Stimulated activated CD8-positive, alpha-beta memory T cell treated with anti-CD3 and anti-CD28 coated beads, Interleukin-15, amount 100 ng/mL, for 48 hours (primary cell): ENCODE measurements around the gene NXN.
A peak's percentile ranks its signal among the peaks of the same experiment; 100 is the strongest.
"Not testable (repeated sequence)": the region's sequence is repeated elsewhere in the genome, so short reads cannot be mapped to it uniquely, and the experiment has no call there.

Experiments
- DNase-seq, 2 donors: peaks; one replicate each; pipeline ENCODE4 v3.0.0-alpha.2; 2020; ENCODE audit warnings: low read depth in 2 of 2

NXN gene

DNA sequence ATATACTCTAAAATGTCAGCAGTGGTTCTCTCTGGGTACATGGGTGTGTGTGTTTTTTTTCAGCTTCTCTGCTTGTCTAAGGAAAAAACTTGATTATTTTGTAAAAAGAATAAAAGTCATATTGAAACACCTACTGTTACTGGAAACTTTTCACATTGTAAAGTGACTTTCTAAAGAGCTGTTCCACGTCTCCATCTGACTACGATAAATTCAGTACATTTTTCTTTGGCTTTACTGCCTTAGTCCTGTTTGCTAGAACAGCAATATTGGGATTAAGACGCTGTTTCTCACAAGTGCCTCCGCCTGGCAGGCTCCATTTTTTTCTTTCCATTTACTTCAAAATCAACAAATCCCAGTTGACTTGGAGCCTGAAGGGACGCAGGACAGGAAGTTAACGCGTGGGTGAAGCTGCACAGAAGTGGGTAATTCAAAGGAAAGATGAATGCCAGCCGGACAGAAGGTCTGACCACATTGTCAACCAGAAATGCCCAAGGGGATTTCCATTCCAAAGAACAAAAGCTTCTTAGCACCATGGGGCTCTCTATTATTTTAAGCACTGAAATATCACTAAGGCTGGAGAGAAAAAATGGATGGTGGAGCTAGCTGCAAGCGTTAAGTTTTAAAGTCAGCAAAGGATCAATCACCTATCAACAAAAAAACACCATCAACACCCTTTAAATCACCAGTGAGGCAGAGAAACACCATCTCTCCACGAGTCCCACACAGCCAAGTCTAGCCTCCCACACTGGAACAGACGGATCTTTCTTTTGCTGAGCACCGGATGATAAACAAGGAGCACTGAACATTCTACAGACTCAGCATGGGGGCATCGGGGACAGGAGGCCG is 205.9 kb downstream of the NXN start:
- DNase-seq = peak in 1 of 2 donors; percentile 19

DNA sequence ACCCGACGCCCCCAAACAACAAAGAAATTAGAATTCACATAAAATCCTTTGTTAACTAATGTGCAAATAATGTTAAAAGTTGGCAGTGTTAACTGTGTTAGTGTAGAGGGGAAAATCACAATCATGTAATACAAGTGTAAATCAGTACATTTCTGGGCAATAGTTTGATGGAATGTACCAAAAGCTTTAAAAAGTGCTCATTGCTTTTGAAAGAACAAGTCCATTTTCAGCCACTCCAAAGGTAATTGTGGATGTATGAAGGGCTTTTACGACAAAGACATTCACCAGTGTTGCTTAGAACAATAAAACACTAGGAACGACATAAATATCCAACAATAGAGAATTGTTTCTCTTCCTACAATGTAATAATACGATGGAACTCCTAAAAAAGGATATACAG is 206.6 kb downstream of the NXN start:
- no peak for DNase-seq

DNA sequence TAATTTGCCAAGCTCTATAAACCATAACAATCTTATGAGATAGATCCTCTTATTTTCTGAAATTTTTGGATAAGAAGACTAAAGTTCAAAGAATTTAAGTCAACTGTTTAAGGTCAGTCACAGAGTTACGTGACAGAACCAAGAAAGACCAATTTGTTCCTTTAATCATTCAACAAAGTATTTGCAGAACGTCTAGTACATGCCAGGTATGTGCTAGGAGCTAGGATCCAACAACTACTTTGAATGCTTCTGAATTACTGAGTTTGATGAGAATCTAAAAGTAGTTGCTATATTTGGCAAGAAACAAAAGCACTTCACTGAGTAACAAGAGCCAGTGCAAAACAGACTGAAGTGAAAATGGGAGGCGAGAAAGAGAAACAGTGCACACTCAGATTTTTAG is 212.5 kb downstream of the NXN start:
- no peak for DNase-seq

DNA sequence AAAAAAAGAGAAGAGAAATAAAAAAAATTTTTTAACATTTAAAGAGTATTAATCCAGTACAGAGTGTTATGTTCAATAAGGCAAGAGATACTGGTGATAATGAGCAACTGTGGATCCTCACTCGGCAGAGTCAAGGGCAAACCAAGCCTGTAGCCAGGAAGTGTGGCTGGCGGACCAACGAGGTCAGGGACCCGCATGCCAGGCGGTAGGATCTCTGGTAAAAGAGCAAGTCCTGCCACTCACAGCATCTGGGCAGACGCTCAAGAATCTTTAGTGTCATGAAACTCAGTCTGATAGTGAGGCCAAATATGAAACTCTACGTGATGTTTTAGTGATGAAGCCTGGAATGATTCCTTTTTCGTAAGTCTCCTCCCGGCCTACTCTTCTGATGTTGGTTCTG is 219.2 kb downstream of the NXN start:
- DNase-seq = no peak

DNA sequence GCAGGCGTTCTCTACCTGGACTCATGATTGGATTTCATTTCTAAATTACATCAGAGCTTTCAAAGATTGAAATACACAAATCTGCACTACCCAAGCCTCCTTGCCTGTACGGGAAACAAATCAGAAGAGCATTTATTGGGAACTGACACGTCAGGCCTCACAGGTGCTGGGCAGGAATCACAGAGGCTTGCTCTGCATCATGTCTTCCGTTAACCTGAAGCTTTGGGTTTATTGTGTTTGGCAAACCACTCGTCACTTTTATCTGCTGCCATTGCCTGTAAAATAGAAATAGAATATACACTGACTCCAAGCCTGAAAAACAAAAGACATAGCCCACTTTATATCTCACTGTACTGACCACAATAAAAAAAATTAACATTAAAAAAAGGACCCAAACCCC is 219.6 kb downstream of the NXN start:
- no peak for DNase-seq

DNA sequence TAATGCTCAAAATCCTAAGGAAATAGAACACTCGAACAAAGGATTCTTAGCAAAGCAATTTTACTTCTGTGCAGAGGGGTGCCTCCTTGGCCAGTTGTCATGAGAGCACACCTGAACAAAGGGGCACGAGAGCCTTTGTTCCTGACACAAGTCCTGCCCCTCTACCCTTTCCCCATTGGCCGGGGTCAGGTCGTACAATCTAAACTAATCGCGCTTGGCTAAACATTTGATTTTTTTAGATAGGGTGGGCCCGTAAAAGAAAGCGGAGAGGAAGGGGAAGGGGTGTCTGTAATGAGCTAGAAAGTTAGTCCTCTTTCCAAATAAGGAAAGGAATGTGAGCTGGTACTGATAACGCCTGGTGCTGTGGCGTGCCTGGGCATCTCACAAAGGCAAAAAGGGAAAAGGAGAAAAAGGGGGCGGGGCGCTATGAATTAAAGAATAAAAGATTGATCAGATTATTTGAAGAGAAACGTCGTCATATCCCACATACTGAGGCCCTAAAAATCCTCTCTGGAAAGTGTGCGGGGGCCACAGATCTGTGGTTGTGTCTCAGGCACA is 223.5 kb downstream of the NXN start:
- DNase-seq = not testable (repeated sequence)

DNA sequence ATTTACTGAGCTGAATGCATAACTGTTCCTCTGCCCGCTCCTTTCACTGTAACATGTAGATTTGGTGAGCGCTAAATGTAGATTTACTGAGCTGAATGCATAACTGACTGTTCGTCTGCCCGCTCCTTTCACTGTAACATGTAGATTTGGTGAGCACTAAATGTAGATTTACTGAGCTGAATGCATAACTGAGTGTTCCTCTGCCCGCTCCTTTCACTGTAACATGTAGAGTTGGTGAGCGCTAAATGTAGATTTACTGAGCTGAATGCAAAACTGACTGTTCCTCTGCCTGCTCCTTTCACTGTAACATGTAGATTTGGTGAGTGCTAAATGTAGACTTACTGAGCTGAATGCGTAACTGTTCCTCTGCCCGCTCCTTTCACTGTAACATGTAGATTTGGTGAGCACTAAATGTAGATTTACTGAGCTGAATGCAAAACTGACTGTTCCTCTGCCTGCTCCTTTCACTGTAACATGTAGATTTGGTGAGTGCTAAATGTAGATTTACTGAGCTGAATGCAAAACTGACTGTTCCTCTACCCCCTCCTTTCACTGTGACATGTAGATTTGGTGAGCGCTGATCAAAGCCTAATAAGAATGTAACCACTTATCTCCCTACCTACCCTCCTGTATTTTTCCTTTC is 224.1 kb downstream of the NXN start:
- not testable (repeated sequence) for DNase-seq

DNA sequence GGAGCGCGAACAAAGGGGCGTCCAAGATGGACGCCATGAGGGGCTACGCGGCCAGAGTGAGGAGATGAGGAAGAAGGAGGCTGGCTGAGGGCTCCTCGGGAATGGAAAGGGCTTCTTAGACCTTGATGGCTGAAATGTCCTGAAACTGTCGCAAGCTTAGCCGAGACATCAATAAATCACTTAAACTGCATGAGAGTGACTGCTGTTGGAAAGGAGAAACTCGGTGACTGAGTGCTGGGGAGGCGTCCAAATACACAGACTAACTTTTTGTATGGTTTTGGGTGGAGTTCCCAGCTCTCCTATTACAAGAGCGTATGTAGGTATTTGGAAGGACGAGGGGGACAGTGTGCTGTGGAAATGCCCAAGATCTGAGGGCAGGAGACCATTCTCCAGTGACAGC is 226.2 kb downstream of the NXN start:
- DNase-seq = no peak

DNA sequence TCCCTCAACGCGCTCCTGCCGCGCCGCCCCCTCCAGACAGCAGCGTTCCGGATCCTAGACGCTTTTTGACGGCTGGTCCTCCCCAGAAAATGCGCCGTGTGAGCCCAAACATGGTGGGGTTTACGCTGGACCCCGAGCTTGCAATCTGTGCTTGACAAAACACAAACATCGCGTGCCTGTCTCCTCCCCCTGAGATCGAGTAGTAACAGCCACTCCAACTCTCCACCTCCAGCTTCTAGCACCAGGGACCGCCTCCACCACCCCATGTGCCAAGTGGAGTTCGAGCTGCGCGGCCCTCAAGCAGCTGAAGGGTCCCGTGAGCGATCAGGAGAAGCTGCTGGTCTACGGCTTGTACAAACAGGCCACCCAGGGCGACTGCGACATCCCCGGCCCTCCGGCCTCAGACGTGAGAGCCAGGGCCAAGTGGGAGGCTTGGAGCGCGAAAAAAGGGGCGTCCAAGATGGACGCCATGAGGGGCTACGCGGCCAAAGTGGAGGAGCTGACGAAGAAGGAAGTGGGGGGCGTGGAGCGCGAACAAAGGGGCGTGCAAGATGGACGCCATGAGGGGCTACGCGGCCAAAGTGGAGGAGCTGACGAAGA is 226.9 kb downstream of the NXN start:
- no peak for DNase-seq

DNA sequence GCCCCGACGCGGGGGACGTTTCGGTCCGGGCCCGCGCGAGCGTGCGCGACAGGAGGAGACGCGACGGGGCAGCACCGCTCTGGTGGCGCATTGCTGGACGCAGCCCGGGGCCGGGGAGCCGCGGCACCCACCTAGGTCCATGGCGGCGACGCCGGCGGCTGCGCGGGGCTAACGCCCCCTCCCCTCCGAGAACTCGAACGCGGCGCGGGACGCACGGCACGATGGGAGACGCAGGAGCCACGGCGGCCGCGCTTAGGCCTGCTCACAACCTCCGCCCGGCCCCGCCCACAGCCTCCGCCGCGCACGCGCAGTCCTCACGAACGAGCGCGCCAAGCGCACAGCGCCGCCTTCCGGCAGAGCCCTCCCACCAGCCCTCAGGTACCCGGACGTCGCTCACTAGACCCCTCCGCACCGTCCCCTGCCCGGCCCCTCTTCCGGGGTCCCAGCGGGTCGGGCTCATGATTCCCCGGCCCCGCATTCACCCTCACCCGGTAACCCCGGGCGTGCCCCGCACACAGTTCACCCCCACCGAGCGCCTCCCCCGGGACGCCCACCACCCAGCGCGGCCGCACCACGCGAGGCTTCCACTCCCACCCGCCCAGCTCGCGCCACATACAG is 227.5 kb downstream of the NXN start, which contains the start of gene GEMIN4:
TSS of gene GEMIN4 (minus strand) at position 263 of the 618 bp plus-strand sequence. CDS start at position 141, 122 bp downstream.
- DNase-seq = peak; percentile 93 to 94

DNA sequence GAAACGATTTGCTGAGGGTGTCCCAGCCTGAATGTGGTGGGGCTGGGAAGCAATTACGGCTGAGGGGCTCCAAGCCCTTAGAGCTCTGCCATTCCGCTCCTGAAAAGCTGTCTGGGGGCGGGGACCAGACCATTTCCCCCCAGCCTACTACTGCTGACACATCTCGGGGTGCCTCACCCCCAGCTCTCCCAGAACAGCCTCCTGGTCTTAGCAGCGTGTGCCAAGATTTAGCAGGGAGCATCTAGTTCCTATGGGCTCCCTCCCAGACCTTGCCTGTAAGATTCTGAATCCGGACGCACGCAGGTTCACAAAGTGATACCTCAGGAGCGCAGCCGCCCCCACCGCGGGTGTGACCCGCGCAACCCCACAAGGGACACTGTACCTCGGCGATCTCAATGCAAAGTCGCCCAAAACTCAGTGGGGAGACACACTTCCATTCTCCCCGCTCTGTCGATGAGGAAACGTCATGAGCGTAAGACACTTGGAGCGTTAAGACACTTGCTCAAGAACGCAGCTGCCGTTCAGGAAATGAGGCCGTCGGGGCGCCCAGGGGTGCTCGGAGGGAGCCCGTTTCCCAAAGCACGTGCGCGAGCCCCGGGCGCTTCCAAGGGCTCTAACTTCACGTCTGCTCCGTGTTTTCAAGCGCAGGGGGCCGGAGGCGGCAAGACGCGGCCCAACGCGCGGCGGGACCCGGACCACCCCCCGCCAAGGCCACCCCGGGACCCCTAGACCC is 228.1 kb downstream of the NXN start:
- peak in 1 of 2 donors; percentile 19 for DNase-seq

DNA sequence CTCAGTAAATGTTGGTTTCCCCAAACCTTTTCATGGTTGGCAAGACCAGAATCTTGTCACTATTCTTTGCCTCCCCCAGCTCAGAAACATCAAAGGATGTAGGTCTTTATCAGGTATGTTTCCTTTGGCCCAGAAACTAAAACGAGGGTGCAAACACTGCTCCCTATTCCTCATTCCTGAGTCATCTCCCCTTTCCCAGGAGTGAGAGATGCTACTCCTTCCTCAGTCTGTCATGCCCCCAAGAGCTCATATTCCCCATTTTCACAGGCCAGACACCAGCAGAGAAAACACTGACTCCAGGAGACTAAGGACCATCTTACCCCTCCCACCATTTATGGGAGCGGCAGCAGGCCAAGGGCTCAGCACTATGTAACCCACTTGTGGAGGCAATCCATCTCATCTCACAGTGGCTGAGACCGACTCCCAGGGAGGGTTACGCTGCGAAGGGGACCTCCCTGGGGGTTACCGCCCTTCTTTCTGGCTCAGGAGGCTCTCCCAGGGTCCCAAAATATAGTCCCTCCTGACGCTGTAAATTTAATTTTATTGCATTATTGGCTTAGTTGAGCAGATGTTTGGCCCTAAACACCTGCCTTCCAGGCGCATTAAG is 229.0 kb downstream of the NXN start:
- no peak for DNase-seq

DNA sequence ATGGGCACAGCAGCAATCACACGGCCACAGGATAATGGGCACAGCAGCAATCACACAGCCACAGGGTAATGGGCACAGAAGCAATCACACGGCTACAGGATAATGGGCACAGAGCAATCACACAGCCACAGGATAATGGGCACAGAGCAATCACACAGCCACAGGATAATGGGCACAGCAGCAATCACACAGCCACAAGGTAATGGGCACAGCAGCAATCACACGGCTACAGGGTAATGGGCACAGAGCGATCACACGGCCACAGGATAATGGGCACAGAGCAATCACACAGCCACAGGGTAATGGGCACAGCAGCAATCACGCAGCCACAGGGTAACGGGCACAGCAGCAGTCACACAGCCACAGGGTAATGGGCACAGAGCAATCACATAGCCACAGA is 230.2 kb downstream of the NXN start:
- DNase-seq = not testable (repeated sequence)
